GM18505 (cell line): ENCODE results near the gene LRRC36.

Experiments
- ATAC-seq: cut with Tn5 transposase; IDR thresholded peaks from one replicate; pipeline ENCODE4 v1.9.1; 2021; ENCODE audit not compliant: unreplicated experiment
- POLR2A ChIP-seq: IDR thresholded peaks from 4 replicates; pipeline ENCODE4 v1.6.1; 2011; ENCODE audit warnings: borderline replicate concordance; ENCODE audit not compliant: insufficient read depth, insufficient read length; ENCODE audit errors: extremely low read depth

Gene LRRC36

GRCh38 chr16:67305216-67306071 is 21.2 kb upstream of the LRRC36 start:
- TF ChIP-seq POLR2A, result no peak
- no peak for ATAC-seq

GRCh38 chr16:67310561-67310960 is 16.1 kb upstream of the LRRC36 start:
- no peak for ATAC-seq
- no peak for TF ChIP-seq POLR2A

DNA sequence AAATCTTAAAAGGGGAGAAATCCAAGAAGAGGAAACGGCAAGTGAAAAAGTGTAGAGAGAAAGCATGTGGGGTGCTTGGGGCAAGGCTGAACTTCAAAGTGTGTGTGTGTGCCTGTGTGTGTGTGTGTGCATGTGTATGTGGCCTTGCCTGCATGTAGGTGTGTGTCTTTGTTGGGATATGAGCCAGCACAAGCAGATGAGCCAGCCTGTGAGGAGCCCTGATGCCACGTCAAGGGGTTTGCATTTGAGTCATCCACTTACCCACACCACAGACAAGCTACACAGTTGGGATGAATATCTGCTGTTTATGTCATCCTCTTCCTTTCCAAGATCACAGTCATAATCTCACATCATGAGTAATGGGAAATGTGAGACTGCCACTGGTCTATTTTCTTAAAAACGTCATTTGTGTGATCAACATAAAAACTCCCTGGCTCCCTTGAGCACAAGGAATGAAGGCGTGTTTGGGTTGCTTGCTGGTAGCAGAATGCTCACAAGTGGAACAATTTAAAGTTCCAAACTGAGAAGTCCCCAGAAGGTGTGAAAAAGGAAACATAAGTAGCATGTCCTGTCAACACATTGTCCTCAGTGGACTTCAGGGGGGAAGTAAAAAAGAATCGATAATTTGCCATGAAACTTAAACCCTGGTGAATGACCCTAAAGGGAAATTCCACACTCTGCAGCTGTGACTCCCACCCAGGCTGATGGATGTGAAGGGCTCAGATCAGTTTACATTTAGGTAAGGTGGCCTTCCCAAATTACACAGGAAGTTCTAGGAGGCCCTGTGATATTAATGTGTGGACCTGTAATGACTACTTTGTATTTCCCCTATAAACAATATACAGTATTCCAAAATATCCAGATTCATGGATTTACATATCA is 14.8 kb upstream of the LRRC36 start:
- TF ChIP-seq POLR2A, result no peak
- ATAC-seq, result peak; percentile 76

- ATAC-seq, result no peak
- TF ChIP-seq POLR2A, result no peak
Observed at GRCh38 chr16:67312719-67313118, 13.9 kb upstream of the LRRC36 start.

DNA sequence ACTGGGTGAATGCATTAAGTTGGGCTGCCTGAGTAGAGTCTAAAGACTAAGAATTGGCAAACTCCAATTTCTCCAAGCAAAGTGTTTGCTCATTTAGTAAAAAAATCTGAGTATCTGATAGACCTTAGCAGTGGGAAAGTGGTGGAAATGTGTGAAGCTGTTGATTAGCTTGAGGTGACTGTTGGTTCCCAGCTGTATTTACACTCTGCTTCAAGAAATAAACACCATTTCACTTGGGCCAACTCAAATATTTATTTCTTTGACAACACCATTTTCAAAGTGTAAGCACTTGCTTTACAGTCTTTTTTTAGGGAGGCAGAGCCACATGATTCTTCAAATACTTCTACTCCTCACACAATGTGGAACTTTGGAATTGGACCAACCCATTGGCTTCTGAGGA is 8.8 kb upstream of the LRRC36 start:
- ATAC-seq, result no peak
- no peak for TF ChIP-seq POLR2A

DNA sequence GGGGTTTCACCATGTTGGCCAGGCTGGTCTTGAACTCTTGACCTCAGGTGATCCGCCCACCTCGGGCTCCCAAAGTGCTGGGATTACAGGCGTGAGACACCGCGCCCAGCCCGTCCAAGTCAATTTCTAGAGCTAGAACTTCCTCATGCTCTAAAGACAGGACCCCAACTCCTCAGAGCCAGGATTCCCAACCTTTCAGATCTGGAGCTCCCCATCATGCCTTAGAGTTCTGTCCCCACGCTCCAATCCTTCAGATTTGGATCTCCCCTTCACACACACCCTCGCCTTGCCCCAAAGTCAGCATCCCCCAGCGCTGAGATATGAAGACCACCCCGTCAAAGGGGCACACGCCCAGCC is 522 bp upstream of the LRRC36 start:
- no peak for TF ChIP-seq POLR2A

GRCh38 chr16:67327743-67328142 is 1.1 kb downstream of the LRRC36 start:
- TF ChIP-seq POLR2A, result no peak
- no peak for ATAC-seq

More for the DNA sequence above, 522 bp upstream of the LRRC36 start:
- ATAC-seq, result no peak

- ATAC-seq, result no peak
- TF ChIP-seq POLR2A, result no peak
Observed at GRCh38 chr16:67329901-67330300, 3.3 kb downstream of the LRRC36 start.

DNA sequence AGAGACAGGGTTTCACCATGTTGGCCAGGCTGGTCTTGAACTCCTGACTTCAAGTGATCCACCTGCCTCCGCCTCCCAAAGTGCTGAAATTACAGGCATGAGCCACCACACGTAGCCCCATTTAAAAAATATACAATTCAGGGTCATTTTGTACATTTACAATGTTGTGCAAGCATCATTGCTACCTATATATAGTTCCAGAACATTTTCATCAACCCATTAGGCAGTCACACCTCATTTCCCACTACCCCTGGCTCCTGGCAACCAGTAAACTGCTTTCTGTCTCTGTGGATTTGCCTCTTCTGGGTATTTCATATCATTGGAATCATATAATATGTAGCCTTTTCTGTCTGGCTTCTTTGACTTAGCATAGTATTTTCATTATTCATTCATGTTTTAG is 6.7 kb downstream of the LRRC36 start:
- no peak for TF ChIP-seq POLR2A
- no peak for ATAC-seq

DNA sequence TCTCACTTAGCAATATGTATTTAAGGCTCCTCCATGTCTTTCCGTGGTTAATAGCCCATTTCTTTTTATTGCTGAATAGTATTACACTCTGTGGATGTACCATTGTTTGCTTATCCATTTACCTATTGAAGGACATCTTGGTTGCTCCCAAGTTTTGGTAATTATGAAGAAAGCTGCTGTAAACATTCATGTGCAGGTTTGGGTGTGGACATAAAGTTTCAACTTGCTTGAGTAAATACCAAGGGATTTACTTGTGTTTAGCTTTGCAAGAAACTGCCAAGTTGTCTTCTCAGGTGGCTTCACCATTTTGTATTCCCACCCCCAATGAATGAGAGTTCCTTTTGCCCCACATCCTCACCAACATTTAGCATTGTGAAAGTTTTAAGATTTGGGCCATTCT is 9.5 kb downstream of the LRRC36 start:
- no peak for TF ChIP-seq POLR2A

DNA sequence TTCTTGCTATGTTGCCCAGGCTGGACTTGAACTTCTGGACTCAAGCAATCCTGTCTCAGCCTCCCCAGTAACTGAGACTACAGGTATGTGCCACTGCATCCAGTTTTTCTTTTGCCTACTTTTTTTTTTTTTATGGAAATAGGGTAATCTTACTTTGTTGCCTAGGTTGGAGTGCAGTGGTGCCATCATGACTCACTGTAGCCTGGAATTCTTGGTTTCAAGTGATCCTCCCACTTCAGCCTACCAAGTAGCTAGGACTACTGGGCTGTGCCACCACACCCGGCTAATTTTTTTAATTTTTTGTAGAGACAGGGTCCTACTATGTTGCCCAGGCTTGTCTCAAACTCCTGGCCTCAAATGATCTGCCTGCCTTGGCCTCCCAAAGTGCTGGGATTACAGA is 10.0 kb downstream of the LRRC36 start:
- ATAC-seq, result no peak
- TF ChIP-seq POLR2A, result no peak

More for the DNA sequence above, 9.5 kb downstream of the LRRC36 start:
- ATAC-seq, result no peak

DNA sequence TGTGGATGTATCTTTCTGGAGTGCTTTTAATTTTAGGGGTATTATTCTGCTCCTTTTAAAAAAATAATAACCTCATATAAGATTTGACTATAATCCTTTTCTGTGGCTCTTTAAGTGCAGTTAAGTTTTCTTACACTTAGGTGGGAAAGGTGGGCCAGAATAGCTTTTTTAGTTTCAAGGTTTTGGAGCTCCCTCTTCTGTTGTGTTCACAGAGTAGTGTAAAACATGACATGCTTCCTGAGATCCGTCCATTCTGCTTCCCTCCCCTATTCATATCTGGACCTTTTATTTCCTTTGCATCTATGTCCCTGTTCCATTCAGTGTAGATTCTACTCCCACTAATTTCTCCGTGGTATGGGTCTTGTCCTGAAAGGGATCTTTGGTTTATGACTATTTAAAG is 12.8 kb downstream of the LRRC36 start:
- ATAC-seq, result no peak
- no peak for TF ChIP-seq POLR2A

DNA sequence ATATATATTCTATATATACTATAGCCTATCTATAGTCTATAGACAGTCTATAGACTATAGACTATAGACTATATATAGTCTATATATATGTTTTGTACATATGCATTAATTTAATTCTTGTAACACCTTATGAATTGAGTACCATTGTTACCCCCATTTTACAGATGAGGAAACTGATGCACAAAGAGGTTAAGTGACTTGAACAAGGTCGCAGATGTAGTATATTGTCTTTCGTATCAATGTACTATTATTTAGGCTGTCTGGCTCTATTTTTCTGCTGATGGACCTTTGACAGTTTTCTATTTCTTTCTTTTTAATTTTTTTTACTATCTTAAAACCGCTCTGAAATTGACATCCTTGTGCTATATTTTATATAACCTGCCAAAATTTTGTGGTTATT is 14.6 kb downstream of the LRRC36 start:
- ATAC-seq, result no peak
- TF ChIP-seq POLR2A, result no peak

DNA sequence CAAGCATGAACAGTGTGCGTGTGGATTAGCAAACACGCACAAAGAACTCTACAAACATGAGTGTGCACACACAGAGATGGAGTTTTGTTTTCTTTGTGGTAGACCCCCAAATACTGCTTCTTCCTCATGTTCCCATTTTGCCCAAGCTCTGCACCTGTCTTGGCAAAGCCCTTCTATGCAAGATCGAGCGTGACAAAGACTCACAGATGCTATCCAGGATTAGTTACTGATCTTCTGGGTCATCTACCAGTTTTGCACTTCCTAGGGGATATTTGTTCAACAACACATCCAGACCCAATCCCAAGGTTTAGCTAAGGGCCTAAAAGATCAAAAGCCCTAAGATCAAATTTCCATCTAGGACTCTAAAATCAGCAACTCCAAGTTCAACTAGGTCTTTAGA is 16.0 kb downstream of the LRRC36 start:
- TF ChIP-seq POLR2A, result no peak
- ATAC-seq, result no peak
